ENCODE data around the gene DENND1A. TPM values are rescaled to one million over a fixed set of nuclear protein-coding genes. Genes with fewer than 3 reads are reported as not detected.

DENND1A gene
- total and polyA plus RNA-seq, 12 donors: 7.3 to 36.7 (median 19.6) TPM

DNA sequence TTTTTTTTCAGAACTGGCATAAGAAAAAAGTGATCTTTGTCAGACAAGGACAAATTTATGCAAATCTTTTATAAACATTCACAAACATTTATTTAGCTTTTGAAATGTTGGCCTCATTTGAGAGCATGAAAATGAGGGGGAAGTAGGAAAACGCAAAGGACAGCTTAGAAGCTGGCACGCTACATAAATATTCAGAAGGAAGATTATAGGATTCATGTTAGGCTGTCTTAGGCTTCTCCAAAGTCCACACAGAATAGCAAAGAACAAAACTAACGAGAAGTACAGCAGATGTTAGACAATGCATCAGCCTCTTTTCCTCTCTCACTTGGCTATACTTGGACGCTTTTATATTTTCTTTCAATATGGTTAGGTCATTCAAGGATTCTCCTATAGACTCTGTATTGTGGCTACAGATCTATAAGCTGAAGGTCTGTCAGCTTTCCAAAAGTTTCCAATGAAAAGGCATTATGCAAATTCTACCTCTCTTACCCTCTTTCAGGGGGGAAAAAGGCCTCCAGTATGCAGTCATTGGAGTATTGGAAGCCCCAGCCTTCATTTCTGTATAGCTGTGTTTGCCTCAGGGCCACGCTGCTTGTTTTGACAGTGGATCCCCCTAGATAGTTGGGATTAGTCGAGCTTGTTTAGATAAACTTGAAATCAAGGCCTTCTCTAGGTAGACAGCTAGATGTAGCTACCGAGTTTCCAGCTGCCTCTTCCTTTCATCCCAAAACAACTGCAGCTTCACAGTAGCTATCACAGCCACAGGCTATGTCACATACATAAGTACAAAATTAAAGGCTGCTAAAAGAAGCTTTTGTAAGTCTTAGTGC lies 153.0 kb downstream of the DENND1A start:
- Histone ChIP-seq H3K9me3 (replicated peaks in 1 of 3) (no peaks in the 10 kb centered on the region), H3K27me3 (no peaks in the 10 kb centered on the region), H3K27ac (no peak overlapping the region), H3K4me1 (replicated peaks in 1 of 2) (peaks cover 0 to 14% of the 10 kb centered on the region in 2 donors), H3K36me3 (replicated peaks in 1 of 2) (no peaks in the 10 kb centered on the region), H3K4me3 (no peak overlapping the region)
- TF ChIP-seq, protein P1, sequence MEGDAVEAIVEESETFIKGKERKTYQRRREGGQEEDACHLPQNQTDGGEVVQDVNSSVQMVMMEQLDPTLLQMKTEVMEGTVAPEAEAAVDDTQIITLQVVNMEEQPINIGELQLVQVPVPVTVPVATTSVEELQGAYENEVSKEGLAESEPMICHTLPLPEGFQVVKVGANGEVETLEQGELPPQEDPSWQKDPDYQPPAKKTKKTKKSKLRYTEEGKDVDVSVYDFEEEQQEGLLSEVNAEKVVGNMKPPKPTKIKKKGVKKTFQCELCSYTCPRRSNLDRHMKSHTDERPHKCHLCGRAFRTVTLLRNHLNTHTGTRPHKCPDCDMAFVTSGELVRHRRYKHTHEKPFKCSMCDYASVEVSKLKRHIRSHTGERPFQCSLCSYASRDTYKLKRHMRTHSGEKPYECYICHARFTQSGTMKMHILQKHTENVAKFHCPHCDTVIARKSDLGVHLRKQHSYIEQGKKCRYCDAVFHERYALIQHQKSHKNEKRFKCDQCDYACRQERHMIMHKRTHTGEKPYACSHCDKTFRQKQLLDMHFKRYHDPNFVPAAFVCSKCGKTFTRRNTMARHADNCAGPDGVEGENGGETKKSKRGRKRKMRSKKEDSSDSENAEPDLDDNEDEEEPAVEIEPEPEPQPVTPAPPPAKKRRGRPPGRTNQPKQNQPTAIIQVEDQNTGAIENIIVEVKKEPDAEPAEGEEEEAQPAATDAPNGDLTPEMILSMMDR (IDR thresholded peaks at IDR 0.05): no peak
- no peak for TF ChIP-seq POLR2A (IDR thresholded peaks at IDR 0.05)
- WGBS, 4 donors: 75 to 85% (median 78%) methylated on average over 7 of the region's 7 CpGs
- no peak for DNase-seq
- intact Hi-C loops (cut with DNase I): no loop called here

DNA sequence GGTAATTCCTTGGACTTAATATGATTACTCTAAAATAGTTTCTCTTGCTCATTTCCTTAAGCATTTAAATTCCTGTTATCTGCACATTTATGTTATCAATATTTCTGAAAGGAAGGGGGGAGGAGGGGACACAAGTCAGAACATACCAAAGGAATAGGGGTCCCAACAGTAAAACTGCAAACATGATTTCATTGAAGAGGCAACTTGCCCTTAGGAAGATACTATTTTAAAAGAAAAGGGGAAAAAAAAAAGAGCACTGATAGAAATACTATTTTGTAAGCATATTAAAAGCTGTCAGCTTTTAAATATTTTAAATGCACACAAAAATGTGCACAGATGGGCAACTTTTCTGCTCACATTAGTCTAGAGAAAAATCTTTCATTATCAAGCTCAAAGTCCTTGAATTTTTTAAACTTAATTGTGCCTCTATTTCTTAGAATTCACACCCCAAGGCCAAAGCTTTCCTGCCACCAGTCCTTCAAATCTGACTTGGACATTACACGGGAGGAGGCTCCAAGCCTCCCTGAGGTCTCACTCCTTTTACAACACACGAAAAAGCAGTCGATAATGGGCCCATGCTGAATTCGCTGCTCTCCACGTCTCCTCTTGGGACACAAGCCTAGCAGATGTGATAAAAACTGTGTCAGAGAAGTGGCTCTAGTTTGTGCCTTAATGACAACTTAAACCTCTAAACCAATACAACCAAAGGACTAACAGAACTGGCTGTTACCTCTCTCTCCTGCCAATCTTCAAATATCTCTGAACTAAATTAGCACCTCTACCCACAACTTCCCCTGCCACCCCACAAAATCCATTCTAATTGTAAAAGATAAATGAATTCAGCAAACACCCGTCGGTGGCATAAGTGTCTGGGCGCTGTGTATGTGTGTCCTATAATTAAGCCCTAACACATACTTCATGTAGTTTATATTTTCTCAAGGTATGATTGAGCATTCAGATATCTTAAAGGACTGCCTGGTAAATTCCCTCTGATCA lies 154.3 kb downstream of the DENND1A start:
- Histone ChIP-seq H3K4me1 (replicated peaks in 1 of 2) (peaks cover 0 to 14% of the 10 kb centered on the region in 2 donors), H3K9me3 (replicated peaks in 1 of 3) (no peaks in the 10 kb centered on the region), H3K36me3 (replicated peaks in 1 of 2) (no peaks in the 10 kb centered on the region), H3K27ac (no peak overlapping the region), H3K4me3 (no peak overlapping the region), H3K27me3 (no peaks in the 10 kb centered on the region)
- no peak for TF ChIP-seq POLR2A (IDR thresholded peaks at IDR 0.05)
- TF ChIP-seq, protein P1 (IDR thresholded peaks at IDR 0.05): no peak
- WGBS, 4 donors: 80 to 84% (median 83%) methylated on average over 8 of the region's 8 CpGs
- DNase-seq: no peak
- intact Hi-C loops (cut with DNase I): no loop called here

DNA sequence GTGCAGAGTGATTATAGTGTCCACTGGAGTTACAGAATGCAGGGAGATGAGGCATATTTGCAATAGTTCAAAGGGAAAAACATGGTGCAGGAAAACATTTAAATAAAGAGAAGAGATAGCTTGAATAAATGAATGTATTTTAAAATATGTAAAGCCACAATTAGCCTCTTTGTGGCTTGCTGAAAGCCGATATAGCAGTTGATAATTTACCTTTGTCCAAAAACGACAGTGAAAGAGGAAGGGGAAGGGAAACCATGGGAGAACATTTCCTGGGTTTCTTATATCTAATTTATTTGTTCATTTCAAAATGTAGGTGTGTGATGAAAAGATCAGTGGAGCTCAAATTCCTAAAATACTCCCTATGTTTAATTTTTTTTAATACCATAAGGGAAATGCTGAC lies 156.1 kb downstream of the DENND1A start:
- TF ChIP-seq, protein P1 (IDR thresholded peaks at IDR 0.05): no peak
- TF ChIP-seq POLR2A (IDR thresholded peaks at IDR 0.05): no peak
- intact Hi-C loops (cut with DNase I): no loop called here
- Histone ChIP-seq H3K4me3 (no peak overlapping the region), H3K9me3 (replicated peaks in 1 of 3) (no peaks in the 10 kb centered on the region), H3K4me1 (replicated peaks in 1 of 2) (peaks cover 0 to 14% of the 10 kb centered on the region in 2 donors), H3K36me3 (replicated peaks in 1 of 2) (no peaks in the 10 kb centered on the region), H3K27me3 (no peaks in the 10 kb centered on the region), H3K27ac (no peak overlapping the region)
- 72 to 78% (median 74%) methylated on average over 2 of the region's 2 CpGs for WGBS, 4 donors
- no peak for DNase-seq

DNA sequence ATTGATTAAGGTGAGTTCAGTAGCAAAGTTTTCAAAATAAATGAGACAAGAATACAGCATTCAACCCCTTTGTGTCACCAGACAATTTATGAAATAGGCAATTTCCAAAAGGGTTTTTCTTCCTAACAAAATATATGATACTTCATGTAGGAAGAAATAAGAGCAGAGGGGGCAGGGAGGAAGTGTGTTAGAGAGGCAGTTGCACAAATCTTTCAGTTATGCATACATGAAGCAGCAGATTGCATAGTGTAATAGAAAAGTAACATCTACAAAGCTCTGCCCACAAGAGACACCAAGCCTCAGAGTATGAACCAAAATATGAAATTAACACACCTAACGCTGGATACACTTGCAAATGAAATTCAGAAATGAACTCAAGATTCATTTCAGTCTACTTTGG lies 157.0 kb downstream of the DENND1A start:
- no peak overlapping the region for H3K4me3 ChIP-seq
- no peak overlapping the region for H3K27ac ChIP-seq
- intact Hi-C loops (cut with DNase I): no loop called here
- 80 to 90% (median 85%) methylated on average over 1 of the region's 1 CpG for WGBS, 4 donors
- no peaks in the 10 kb centered on the region for H3K36me3 ChIP-seq (replicated peaks in 1 of 2)
- TF ChIP-seq, protein P1 (IDR thresholded peaks at IDR 0.05): no peak
- no peak for TF ChIP-seq POLR2A (IDR thresholded peaks at IDR 0.05)
- no peak for DNase-seq
- H3K4me1 ChIP-seq (replicated peaks in 1 of 2): peaks cover 0 to 14% of the 10 kb centered on the region in 2 donors
- no peaks in the 10 kb centered on the region for H3K27me3 ChIP-seq
- H3K9me3 ChIP-seq (replicated peaks in 1 of 3): no peaks in the 10 kb centered on the region

Measured in adrenal gland (tissue), 12 donors.